Measurements from ENCODE around the gene RASSF8.

DNA sequence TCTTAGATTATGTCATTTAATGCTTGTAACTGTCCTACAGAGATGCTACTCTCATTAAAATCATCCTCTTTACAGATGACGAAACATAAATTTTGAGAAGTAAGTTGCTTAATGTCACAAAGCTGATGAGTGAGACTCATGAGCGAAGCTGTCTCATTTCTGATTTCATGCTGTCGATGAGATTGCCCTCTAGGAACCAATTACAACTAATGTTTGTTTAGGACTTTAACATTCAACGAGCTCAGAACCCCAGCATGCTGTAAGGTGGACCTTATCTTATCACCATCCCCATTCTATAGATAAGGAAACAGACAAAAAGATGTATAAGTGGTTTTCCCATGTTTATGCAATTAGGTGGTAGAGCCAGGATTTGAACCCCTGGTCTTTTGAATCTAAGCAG, 143.3 kb downstream of the RASSF8 start:
- TF ChIP-seq CTCF (IDR thresholded peaks at IDR 0.05) (no peak), POLR2A (IDR thresholded peaks at IDR 0.05) (no peak), EP300 (IDR thresholded peaks at IDR 0.05) (no peak), POLR2AphosphoS5 (IDR thresholded peaks at IDR 0.05) (no peak)
